ENCODE results near the gene PET117.
"Not testable (repeated sequence)": the region's sequence is repeated elsewhere in the genome, so short reads cannot be mapped to it uniquely, and the experiment has no call there.

Gene PET117

GRCh38 chr20:18165553-18165952 lies 27.9 kb downstream of the PET117 start:
- DNase-seq = no peak

- no peak for DNase-seq
These were observed 28.7 kb downstream of the PET117 start for GRCh38 chr20:18166241-18166881.

GRCh38 chr20:18166950-18167349 lies 29.3 kb downstream of the PET117 start:
- no peak for DNase-seq

GRCh38 chr20:18172379-18172778 lies 34.7 kb downstream of the PET117 start:
- DNase-seq = no peak

- DNase-seq = no peak
These were observed 37.4 kb downstream of the PET117 start for GRCh38 chr20:18174906-18175683.

- DNase-seq = no peak
These were observed 38.7 kb downstream of the PET117 start for GRCh38 chr20:18176318-18176785.

GRCh38 chr20:18180366-18180765 lies 42.7 kb downstream of the PET117 start:
- DNase-seq = not testable (repeated sequence)

GRCh38 chr20:18180815-18181214 lies 43.2 kb downstream of the PET117 start:
- DNase-seq = no peak

- no peak for DNase-seq
These were observed 49.4 kb downstream of the PET117 start for GRCh38 chr20:18187020-18187419.

- no peak for DNase-seq
These were observed 50.8 kb downstream of the PET117 start for GRCh38 chr20:18188434-18188833.

GRCh38 chr20:18190338-18191233 lies 52.9 kb downstream of the PET117 start:
- DNase-seq = no peak

GRCh38 chr20:18191306-18191705 lies 53.6 kb downstream of the PET117 start:
- DNase-seq = no peak

Data from HCEC 1CT (cell line).